Activated CD4-positive, alpha-beta T cell treated with anti-CD3 and anti-CD28 coated beads for 4 hours (primary cell): ENCODE measurements around the gene PRKG1.

Experiments
- DNase-seq, 2 donors: peaks; one replicate each; pipeline ENCODE4 v3.0.0-alpha.2; 2020

PRKG1 gene

DNA sequence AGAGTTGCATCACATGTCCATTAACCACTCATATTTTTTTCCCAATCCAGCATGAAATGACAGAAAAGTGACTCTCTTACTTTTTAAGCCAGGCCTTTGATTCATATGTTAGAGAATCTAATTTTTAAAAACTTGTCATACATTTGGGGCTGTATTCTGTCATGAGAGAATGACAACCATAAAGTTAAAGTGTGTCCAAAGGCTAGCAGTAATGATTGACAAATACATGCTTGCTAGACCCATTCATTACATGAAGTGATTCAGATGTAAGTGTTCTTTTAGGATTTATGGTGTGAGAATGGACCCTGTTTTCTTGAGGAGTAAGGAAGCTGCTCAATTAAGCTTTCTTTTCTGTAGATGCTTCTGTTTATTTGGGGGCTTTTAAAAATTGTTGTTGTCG lies 549.7 kb downstream of the PRKG1 start:
- DNase-seq = no peak

DNA sequence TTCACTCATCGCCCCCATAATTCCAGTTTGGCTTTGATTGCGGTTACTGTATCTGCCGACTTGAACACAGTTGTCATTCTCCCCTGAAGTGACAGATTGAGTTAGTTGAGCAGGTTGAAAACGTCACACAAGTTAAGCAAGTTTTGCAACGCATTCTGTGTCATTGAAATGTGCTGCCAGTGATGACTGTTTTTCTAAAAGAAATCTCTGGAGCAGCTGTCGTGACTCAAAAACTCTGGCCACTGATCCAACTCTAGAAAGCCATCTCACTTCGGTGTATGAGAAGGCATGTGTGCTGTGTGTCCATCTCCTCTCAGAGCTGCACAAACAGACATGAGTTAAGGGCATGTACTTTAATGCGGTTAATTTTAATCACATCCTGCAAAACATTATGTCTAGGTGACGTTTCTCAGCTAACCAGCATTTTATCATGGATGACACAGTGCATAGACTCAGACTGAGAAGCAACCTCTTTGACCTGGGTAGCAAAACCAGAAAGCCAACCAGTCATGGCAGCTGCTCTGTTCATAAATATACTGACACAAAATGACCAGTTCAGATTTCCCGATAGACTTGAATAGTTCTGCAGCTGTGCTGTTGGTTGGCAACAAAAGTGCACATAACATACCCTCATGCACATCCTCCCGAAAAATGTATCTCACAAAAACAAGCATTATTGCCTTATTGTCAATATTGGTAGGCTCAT lies 555.8 kb downstream of the PRKG1 start:
- DNase-seq = no peak

DNA sequence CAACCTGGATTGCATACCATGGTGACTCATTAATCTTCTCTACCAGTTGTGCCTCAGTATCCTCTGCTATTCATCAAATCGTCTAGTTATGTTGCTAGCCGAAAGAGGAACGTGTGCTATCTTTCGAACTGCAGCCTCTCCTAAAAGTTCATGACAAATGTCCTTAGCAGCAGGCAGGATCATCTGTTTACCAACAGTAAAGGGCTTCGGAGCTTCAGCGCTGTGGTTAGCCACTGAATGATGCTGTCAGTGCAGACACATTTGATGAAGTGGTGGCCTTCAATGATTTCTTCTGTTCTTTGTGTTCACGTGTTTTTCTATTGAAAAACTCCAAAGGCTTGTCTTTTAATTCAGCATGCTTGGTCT lies 556.3 kb downstream of the PRKG1 start:
- DNase-seq = no peak

DNA sequence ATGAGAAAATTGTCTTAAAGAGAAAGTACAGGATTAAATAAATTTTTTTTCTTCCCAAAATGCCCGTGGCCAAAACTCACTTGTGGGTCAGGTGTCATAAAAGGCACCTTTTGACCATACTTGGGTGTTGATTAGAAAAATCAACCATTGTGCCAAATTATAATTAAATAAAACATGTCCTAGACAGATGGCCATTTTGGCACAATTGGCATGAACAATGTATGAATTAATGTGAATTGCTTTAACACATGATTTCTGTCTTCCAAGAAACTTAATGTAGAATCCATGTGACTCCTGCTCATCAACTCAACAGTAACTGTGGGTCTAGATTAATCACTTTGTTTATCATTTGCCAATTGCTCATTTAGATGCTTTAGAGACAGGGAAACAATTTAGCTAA lies 561.1 kb downstream of the PRKG1 start:
- DNase-seq = no peak

DNA sequence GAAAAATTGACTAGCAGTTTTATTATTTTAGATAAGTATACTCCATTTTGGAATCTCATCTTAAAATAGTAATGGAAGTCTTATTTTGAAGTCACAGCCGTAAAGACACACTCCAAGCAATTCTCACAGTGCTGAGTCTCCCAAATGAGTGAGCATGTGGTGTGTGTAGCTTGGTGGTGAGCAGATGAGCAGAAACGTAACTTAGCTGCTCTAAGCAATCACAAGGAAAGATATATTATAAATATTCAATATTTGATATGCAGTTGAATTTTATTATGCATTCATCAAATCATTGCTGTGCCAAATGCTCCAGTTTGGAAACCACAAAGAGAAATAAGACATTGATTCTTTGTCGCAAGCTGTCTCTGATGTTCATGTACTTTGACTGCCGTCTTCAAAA lies 563.9 kb downstream of the PRKG1 start:
- no peak for DNase-seq

DNA sequence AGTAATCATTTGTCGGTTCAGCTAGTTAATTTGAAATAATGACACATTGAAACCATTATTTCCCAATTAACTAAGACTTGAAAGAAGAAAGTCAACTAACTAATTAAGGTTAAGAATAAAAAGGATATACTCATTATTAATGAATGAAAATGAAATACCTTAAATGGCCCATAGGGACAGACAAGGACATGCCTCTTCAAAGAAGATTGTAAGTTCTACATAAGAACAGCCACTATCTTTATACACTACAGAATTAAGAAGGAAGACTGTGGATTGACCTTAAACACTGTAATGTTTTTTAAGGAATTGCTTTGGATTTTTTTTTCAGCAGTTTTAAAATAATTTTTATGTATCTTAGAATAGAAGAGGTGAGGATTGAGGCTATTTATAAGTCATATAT lies 564.5 kb downstream of the PRKG1 start:
- no peak for DNase-seq

DNA sequence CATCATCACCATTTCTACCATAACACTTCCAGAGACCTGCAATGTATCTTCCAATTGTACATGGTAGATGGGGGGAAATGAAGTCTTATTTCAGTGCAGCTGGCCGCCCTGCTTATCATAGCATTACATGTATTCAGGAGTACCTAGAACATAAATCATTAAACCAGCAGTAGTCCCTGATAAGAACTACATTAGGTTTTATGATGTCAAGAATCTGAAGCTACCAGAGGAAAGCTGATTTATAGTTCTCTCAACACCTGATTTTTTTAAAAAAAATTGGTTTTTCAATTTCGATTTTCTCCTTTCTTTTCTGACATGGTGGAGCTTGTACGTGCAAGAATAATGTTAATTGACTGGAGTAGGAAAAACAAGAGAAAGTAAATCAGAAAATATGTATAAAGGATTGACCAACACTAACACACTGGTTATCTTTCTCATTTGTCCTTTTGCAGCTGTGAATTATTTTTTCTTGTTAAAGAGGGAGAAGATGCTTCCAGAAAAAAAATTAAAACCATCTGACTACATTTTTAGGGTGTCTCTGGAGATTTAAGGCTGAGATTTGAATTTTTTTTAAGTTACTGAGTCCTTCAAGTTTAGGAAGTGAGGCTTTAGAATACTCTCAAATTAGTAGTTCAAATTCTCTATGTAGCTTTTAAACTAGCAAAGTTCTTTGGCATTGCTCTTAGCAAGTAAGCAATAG lies 566.0 kb downstream of the PRKG1 start:
- no peak for DNase-seq

DNA sequence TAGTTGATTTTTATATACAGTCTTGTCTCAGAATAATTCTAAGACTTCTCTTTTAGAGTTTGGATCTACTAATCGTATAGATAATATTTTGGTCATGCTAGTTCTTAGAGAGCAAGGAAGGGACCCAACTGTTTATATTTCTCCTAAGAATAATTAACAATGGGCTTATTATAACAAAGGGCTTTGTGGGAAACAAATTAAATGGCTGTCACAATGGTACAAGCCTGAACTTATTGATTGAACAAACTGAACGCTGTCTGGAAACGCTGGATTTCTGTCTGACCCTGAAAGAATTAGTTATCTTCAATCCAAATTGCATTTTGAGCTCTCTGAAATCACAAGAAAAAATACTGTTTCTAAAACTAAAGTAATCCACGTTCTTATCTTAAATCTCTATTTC lies 568.3 kb downstream of the PRKG1 start:
- DNase-seq = no peak

DNA sequence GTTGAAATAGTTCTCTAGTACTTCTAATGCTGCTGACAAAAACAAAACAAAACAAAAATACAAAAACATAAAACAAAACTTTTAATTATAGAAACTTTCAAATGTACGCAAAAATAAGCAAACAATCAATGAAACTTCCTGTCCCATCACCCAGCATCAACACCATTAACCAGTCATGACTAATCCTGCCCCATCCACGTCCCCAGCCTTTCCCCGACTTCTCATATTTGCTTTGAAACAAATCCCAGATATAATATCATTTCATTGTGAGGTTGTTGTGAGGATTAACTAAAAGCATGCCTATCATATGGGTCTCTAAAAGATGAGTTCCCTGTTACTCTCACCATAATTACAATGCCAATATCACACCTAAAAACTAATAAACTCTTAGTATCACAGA lies 569.4 kb downstream of the PRKG1 start:
- no peak for DNase-seq

DNA sequence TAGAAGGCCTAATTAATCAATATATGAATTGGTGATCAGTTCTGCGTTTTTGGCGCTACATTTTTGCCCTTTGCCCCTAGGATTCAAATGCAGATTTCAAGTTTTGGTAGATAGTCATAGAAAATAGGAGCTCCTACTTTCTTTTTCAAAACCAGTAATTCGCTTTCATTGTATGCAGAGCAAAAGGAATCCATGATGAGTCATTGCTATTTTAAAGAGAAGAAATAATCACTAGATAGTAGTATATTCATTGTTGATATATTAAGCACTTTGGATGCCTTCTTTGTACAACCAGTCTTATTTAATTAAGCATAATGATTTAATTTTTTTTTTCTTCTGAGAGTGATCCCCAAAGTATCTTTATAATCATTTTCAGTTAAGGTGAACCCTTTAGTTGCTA lies 574.8 kb downstream of the PRKG1 start:
- no peak for DNase-seq

DNA sequence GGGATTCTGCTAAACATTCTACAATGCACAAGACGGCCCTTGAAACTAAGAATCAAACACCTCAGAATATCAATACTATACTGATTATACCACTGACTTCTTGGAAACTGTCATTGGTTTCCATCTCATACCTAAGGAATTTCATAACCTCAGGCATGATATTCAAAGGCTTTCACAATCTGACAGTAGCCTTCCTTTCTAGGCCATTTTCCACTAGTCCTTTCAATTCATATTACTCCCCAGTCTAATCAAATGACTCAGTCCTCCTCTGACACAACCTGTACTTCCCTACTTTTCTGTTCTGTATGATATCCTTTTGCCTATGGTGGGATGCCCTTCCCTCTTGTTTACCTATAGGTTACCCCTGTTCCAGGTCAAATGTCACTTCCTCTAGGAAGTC lies 576.8 kb downstream of the PRKG1 start:
- no peak for DNase-seq

DNA sequence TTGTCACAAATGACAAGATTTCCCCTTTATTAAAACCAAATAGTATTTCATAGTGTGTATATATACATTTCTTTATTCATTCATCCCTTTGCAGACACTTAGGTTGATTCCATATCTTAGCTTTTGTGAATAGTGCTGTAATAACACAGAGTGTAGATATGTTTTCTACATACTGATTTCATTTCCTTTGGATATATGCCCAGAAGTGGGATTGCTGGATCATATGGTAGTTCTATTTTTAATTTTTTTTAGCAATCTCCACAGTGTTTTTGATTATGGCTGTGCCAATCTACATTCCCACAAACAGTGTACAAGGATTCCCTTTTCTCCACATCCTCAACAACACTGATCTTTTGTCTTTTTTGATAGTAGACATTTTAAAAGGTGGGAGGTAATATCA lies 578.7 kb downstream of the PRKG1 start:
- no peak for DNase-seq

DNA sequence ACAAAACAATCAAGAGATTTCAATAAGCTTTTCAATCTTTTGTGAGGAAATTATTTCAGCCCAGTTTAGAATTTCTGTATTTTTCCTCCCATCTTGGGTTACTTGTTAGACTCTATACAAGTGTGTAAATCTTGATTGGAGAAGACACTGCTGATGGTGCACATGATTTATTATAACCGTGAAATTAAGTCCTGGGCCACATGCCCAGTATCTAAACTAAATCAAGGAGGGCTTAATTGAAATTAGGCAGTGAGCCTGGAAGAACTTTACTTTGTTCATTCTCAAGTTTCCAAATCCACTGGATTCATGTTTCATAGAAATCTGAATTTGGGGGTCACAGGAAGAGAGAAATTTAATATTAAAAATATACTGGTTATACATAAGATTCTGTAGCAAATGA lies 580.6 kb downstream of the PRKG1 start:
- no peak for DNase-seq

DNA sequence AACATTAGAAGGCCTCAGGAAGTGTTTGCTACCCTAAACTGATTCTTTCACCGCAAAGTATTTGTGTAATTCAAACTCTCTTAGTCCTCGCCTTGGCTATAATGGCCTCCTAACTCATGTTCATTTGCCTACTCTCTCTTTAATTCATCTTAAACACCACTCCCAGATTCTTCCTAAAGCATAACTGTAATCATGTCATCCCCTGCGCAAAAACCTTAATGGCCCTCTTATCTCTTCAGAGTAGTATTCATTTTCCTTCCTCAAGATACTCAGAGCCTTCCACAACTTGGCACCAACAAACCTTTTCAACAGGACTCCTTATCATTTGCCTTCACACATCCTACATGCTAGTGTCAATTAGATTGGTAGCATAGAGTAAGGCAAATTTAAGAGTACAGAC lies 582.2 kb downstream of the PRKG1 start:
- DNase-seq = no peak

DNA sequence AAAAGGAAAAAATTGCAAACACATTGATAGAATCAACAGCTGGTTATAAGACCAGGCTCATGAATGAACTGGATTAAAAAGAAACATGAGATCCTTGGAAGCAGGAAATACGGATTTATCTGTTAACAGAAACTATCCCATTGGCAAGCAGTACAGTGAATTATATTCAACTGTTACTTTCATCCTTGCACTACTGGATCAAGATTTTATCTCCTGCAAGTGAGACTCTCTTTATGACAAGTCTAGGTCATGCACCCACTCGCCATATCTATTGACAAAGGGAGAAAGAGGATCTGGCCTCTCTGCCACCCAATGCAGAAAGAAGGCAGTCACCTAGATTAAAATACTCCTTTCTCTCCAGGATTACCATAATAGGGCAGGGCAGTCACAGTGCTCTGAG lies 583.7 kb downstream of the PRKG1 start:
- DNase-seq = no peak

DNA sequence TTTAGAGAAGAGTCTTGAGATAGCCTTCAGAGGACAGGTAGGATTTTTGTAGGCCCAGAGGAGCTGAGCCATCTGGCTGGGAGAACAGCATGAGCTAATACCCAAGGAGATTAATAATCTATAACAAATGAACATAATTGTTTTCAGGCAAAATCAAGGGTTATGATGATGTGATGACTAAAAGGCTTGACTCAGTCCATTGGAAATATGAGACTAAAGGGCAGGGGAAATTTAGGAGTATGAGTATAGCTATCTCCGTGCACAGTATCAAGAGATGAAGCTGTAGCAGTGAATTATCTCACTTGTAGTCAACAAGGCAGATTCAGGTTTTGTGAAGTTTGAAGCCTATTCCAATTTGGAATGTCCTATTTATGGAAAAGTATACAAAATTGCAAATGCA lies 585.1 kb downstream of the PRKG1 start:
- DNase-seq = no peak

DNA sequence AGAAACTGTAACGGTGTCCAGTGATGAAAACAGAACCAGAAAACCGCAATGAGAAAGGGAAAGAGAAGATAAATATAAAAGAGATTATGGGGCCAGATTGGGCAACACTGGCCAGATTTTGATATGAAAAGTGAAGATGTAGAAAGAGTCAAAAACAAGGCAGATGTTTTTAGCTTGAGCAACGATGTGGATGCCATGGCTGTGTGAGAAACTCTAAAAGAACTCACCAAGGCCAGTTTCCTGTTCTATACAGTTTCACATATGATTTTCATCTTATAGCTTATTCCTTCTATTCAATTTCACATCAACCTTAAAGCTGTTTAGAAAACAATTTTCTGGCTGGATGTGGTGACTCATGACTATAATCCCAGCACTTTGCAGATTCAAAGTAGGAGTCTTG lies 588.8 kb downstream of the PRKG1 start:
- DNase-seq = no peak

DNA sequence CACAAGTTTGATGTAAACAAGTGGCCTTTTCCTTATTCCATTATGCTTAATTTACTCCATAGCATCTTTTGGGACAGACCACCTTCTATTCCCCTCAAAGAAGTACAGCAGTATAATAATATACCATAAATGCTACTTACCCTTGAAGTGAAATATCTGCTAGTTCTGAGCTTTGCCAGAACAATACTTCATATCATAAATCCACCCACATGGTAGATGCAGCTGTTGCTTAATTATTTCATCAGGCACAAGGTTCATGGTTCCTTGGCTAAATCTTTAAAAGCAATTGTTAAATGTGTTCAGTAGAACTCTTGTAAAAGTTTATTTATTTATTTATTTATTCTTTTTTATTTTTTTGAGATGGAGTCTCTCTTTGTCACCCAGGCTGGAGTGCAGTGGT lies 592.2 kb downstream of the PRKG1 start:
- DNase-seq = no peak

DNA sequence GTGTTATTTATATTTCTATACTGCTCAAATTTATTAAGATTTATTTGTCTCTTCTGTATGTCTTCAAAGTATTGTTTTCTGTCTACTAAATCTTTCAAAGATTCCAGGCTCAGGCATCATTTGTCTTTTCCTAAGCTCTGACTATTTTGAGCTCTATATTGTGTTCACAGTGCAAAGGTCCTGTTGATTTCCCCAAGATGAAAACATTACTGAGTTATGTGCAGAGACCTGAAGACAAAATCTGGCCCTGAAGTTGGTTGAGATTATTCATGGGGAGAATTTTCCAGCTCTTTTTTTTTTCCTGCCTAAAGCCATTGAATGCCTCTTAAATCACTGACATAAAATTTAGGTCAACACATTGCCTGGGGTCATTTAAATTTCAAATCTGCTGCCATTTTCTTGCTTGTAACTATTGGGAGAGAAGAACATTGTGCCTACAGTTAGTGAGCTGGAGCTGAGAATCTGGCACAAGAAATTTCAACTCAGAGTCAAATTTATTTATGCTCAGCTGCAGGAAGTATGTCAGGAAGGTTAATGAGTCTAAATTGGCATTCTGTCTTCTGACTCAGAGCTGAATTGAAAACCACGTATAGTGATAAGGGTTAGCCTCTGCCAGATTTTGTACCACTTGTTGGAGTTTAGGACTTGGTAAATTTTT lies 593.5 kb downstream of the PRKG1 start:
- no peak for DNase-seq

DNA sequence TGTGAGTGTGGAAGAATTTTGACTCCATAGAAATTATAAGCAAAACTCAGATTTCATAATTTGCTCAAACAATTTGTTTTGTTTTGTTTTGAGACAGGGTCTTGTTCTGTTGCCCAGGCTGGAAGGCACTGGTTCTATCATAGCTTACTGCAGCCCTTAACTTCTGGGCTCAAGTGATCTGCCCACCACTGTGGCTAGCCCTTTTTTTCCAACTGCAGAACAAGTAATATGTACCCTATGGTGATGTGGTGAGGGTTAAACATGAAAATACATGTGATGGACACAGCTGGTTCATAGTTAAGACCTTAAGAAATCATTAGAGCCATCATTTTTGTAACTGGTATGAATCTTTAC lies 594.0 kb downstream of the PRKG1 start:
- no peak for DNase-seq

DNA sequence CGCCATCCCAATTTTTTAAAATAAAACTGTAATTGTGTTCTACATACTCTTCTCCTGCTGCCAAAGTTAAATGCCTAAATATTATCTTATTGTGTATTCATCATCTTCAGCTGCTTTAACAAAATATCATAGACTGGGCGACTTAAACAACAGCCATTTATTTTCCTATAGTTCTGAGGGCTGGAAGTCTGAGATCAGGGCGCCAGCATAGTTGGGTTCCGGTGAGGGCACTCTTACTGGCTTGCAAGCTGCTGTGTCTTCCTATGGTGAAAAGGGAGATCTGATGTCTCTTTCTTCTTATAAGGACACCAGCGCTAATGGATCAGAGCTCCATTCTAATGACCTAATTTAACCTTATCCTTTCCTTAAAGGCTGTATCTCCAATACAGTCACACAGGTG lies 594.8 kb downstream of the PRKG1 start:
- no peak for DNase-seq

DNA sequence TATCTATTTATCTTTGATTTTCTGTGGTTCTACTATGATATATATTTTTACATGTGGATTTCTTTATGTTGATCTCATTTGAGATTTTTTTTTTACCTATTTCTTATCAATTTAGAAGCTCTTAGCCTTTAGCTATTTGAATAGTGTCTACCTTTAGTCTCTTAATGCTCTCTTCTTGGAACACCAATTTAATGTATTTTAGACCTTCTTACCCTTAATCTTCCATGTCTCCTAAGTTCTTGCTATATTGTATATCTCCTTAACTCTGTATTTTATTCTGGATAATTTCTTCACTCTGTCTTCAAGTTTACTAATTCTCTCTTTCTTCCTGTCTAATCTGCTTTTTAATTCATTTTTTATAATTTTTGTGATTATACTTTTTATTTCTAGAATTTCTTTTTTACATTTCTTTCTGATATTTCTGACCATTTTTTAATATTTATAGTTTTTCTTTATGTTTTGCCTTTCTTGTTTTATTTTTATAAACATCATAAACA lies 597.8 kb downstream of the PRKG1 start:
- DNase-seq = no peak

DNA sequence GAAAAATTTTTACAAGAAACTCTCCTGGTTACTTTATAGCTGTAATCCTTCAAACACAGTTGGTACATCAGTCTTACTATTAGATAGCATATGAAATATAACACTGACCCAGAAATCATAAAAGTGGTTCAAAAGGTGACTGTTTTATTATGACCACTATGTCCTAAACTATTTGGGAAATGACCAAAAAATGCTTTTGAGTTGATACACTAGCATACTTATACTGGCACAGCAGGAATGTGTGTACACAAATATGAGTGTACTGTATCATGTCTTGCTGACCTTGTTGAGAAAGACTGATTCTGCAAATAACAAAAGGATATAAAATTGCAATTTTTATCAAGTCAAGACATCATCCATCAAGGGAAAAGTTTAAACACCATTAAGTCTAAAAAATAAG lies 600.8 kb downstream of the PRKG1 start:
- no peak for DNase-seq

DNA sequence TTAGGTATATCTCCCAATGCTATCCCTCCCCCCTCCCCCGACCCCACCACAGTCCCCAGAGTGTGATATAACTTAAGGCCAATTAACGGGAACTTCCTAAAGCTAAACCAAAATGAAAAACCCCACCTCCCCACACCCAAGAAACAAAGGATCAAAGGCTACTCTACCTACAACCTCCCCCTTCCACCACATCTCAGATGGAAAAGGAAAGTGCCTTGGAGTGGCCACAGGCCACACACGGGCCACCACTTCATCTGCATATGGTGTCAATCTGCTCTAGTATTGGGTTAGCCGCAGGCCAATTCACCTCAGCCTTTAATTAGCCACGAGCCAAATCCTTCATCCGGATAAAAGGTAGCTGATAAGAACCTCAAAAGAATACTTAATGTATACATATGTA lies 605.6 kb downstream of the PRKG1 start:
- no peak for DNase-seq
